WTC11 (cell line): ENCODE data around the gene REEP1.

Source experiments
- CTCF ChIP-seq: fragments of 200-600 bp; IDR thresholded peaks from 2 replicates; pipeline ENCODE4 v1.8.0; 2022; ENCODE audit warnings: antibody characterized with exemption
- JUN ChIP-seq: sonication (generic); formaldehyde crosslinking; IDR thresholded peaks from 2 replicates; pipeline ENCODE4 v1.8.0; 2023; ENCODE audit warnings: mild to moderate bottlenecking, missing genetic modification reagents
- NFE2L1 ChIP-seq: sonication (generic); formaldehyde crosslinking; IDR thresholded peaks from 2 replicates; pipeline ENCODE4 v1.8.1; 2023; ENCODE audit warnings: missing genetic modification reagents
- PREB ChIP-seq: sonication (generic); formaldehyde crosslinking; IDR thresholded peaks from 2 replicates; pipeline ENCODE4 v1.8.1; 2022; ENCODE audit warnings: mild to moderate bottlenecking, missing genetic modification reagents, moderate library complexity, borderline replicate concordance
- SMAD4 ChIP-seq: sonication (generic); formaldehyde crosslinking; IDR thresholded peaks from 2 replicates; pipeline ENCODE4 v1.8.0; 2022; ENCODE audit warnings: mild to moderate bottlenecking, missing genetic modification reagents
- SP1 ChIP-seq: sonication (generic); formaldehyde crosslinking; conservative IDR thresholded peaks from 2 replicates; pipeline ENCODE4 v1.8.1; 2022; ENCODE audit warnings: missing genetic modification reagents
- TEAD4 ChIP-seq: sonication (generic); formaldehyde crosslinking; IDR thresholded peaks from 2 replicates; pipeline ENCODE4 v1.8.0; 2022; ENCODE audit warnings: mild to moderate bottlenecking, missing genetic modification reagents
- TP53 ChIP-seq: sonication (generic); formaldehyde crosslinking; IDR thresholded peaks from 2 replicates; pipeline ENCODE4 v1.8.1; 2023; ENCODE audit warnings: mild to moderate bottlenecking, missing genetic modification reagents
- ZNF512 ChIP-seq: sonication (generic); formaldehyde crosslinking; IDR thresholded peaks from 2 replicates; pipeline ENCODE4 v1.8.1; 2022; ENCODE audit warnings: missing genetic modification reagents, borderline replicate concordance
- TF ChIP-seq, protein P1 (sequence below): fragments of 250-450 bp; sonication (Bioruptor Pico); IDR thresholded peaks from 2 replicates; pipeline ENCODE4 v1.9.0; 2021; ENCODE audit warnings: moderate library complexity, mild to moderate bottlenecking, inconsistent platforms, borderline replicate concordance

DNA sequence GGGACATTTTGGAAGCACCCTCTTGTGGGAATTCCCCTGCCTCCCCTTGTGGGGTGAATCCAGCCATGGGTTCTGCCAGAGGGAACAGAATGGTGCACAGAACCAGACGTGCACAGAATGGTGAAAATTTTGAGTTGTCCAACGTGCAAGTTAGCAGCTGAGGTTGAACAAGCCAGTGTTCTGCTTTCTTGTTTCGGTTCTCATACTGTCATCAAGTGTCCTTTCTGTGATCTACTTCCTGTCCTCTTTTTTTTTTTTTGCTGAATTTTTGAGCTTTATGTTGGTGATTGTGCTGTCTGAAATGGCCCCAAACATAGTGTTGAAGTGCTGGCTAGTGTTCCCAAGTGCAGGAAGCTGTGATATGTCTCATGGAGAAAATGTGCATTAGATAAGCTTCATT lies 21.5 kb upstream of the REEP1 start:
- no peak for TF ChIP-seq CTCF
- no peak for TF ChIP-seq JUN (CRISPR knock-in tag)
- TF ChIP-seq SP1 (CRISPR knock-in tag): no peak
- no peak for TF ChIP-seq ZNF512 (CRISPR knock-in tag)
- no peak for TF ChIP-seq NFE2L1 (CRISPR knock-in tag)
- no peak for TF ChIP-seq SMAD4 (CRISPR knock-in tag)
- no peak for TF ChIP-seq TP53 (CRISPR knock-in tag)
- TF ChIP-seq, protein P1, sequence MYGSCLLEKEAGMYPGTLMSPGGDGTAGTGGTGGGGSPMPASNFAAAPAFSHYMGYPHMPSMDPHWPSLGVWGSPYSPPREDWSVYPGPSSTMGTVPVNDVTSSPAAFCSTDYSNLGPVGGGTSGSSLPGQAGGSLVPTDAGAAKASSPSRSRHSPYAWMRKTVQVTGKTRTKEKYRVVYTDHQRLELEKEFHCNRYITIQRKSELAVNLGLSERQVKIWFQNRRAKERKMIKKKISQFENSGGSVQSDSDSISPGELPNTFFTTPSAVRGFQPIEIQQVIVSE: no peak
- no peak for TF ChIP-seq TEAD4
- TF ChIP-seq PREB (CRISPR knock-in tag): no peak
